HG03575 (cell line): ENCODE measurements around the gene CACNA2D1.
A peak's percentile ranks its signal among the peaks of the same experiment; 100 is the strongest.

Experiments
- ATAC-seq: cut with Tn5 transposase; IDR thresholded peaks from one replicate; pipeline ENCODE4 v1.9.1; 2021; ENCODE audit not compliant: unreplicated experiment, insufficient number of reproducible peaks, low FRiP score; ENCODE audit errors: extremely low read depth

The CACNA2D1 gene

DNA sequence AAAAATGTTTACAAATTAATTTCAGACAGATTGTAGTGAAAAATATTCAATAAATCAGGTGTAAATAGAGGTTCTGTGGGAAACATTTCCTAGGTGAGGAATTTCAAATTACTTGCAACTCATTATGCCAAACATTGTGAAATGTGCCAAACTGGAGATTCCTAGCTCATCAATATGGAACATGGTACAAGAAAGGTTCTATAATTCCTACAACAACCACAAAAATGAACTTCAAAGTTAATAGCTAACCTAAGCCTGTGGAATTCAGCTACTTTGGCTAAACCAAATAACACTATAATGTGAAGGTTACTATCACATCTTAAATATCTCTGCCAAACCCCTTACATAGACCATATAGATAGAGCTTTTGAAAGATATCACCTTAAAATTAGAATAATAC is 450.4 kb downstream of the CACNA2D1 start:
- ATAC-seq, result no peak

DNA sequence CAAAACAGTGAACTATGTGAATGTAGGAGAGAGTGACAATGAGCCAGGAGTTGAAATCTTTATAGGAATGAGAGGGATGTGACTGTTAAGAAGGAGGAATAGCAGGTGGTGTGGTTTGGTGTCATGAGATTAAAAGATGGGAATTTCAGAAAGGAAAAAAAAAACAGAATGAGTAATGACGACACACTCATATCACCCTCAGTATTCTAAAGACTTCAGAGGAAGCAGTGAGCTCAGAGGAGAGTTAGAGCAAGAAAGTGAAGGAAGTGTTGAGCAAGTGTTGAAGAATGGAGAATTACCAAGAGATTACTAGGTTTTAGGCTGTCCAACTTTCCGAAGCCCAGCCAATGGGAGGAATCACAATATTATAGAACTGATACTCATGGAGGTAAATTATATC is 453.2 kb downstream of the CACNA2D1 start:
- ATAC-seq, result no peak

DNA sequence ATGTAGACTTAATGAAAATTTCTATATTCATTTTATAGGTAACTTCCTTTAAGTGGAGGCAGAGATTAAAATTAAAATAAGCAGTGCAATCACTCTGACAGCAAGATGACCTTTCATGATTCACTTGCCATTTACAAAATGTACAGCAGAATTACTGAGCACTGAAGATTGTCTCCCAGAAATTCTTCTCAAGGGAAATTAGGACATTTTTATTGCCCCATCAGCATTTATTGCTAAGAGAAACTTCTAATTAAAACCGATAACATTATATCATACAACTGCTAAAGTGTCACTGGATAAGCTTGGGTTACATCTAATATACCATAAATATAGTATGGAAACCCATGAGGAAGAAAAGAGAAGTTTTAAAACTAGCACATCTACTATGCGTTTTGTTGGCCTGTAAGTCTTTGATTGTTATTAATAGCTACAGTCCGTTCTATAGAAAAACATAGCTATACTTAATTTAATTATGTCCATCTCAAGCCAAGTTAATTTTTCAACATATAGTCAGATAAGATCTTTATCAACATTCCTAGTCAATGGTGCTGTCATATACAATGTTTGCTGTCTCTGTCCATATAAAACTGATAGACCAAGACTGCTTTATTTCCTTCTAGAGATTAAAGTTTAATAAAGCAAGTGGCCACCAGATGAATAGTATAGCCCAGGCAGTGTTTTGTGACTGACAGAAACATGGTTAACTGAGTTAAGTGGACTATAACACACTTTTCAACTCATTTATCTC is 456.7 kb downstream of the CACNA2D1 start:
- no peak for ATAC-seq

DNA sequence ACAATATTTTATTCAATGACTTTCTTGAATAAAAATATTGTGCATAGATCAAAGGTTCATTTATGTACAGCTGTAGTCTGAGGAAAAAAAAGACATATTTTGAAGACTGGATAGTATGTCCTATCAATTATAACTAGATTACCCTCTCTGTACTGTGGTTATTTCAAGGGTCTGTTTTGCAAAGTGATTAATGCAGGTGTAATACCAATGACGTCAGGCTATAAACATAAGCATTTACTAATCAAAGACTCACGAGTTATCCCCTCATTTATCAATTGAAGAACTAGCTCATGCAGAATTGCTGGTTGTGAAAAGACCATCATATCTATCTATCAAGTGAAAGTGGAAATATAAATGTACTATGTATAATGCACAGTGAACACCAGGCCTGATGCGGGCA is 460.2 kb downstream of the CACNA2D1 start:
- ATAC-seq, result no peak

DNA sequence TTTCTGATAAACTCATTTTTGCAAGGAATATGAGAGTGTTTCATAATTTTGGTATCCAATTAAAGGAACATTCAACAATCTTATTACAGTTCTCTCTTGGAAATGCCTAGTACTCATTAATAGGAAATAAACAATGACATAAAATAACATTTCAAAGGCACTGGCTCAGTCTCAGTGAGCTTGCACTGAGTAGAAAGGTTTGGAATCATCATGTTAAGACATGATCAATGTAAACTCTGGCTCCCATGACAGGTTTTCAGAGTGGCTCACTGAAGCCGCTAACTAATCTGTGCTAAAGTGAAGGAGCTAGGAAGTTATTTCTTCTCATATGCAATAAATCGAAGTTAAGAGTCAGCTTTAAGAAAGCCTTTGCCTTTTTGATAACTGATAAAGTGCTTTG is 470.5 kb downstream of the CACNA2D1 start:
- ATAC-seq, result no peak

DNA sequence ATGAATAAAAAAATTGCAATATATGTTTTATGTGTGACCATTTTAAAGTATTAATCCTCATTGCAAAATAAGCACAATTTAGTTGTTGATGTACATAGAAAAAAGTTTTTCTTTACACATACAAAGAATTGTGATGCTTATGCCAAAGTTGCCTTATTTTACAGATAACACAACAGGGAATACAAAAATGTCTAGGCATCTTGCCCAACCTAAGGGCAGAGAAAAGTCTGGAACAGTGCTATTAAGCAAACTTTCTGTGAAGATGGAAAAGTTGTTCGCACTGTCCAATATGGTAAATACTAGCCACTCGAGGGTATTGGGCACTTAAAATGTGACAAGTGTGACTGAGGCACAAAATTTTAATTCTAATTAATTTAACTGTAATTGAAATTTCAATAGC is 483.6 kb downstream of the CACNA2D1 start:
- no peak for ATAC-seq

DNA sequence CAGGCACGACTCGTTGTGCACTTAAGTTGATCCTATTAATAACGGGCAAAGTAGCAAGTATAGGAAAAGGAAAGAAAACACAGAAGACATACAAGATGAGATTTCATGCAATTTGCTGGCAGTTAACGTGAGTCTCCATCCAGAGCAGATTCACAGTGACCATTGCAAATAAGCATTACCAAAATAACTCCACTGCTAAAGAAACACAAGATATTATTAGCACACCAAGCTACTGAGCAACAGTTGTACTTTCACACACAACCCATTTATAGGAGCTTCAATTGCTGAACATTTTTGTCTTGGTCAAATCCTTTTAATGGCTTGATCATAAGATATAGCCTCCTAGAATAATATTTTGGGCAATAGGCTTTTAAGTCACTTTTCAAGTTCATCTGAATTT is 486.1 kb downstream of the CACNA2D1 start:
- no peak for ATAC-seq

DNA sequence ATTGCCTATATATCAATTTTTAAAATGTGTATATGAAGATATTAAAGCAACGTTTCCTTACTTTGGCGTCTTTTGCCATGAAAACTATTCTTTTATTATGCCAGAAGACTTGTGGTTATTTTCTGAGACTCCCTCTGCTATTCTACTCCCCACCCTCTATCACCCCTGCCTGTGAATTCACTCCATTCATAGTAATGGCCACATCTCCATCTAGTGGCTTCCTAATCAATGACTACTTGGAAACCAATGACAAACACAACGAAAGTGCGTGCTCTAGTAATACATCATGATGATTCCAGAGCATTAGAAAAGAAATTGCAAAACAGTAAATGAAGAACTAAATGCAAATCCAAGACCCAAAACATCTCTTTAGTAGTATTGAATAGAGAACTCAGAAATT is 487.1 kb downstream of the CACNA2D1 start:
- no peak for ATAC-seq

DNA sequence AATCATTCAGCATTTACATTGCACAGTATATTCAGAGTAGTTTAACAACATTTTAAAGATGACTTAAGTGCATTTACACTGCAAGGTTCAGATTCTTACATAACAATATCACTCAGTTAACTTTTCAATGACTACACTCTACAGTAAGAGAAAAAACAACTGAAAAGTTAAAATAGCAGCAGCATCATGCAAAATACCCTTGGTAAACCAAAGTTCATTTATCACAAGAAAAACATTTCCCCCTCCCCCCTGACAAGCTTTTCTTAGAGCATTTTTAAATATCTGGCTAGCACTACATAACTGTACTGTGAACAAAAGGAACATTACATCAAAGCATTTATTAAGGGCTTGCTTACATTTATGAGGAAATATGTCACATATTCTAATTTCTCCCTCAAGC is 494.3 kb downstream of the CACNA2D1 start:
- no peak for ATAC-seq

DNA sequence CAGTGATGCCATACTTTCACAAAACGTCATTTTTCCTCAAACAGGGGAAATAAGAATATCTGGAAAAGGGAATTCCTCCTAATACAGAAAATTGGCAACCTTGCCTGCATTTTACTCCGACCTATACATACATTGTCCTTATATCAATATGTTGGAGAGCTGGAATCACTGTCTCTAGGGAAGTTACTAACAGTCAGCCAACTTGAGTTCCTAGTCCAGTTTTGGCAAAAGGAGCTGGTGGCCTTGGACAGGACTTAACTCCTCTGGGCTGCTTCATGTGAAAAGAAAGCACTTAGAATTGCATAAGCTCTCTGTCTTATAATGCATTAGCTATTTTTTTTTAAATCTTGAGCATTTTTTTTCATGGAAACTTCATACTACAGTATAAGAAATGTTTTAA is 499.5 kb downstream of the CACNA2D1 start:
- ATAC-seq, result no peak

DNA sequence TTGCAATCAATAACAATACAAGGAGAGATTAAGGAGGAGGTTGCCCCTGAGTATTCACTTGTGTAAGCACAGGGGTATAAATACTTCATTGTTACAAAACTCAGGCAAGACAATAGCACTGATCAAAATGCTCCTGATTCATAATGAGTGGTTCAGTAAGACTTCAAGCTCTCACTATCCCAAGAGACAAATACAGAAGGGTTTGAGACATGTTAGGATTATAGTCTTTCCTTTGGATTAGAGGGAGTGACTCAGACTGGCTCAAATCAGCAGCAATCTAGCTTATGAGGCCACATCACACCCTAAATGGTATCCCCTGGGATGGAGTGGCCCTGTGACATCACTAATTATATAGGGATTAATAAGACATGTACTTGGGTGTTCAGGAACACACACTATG is 506.5 kb downstream of the CACNA2D1 start:
- ATAC-seq, result no peak

DNA sequence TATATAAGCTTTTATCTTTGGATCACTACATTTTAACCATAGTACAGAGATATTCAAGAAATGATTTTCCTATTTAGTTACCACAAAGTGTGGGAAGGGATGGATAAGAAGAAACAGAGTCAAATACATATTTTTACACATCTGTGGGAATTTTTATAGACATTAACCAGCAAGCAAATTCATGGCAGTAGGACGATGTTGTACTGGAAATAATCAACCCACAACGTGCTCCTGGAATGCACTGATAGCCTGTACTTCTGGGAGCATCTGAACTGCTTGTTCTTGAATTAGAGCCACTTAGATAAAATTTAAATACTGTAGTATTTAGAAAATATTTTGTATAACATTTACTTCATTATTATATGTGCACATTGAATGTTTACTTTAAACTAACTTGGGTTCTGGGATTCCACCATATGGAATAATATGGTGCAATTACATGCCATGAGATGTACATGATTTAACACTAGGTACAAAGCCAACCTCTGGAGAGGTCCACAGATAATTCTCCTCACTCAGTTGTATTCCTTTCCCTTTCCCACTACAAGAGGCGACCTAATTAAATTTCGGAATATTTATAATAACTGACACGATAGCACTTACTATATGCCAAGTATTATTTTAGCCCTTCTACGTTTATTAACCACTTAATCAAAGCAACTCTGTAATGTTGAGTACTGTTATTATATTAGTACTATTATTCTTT is 508.8 kb downstream of the CACNA2D1 start:
- no peak for ATAC-seq

DNA sequence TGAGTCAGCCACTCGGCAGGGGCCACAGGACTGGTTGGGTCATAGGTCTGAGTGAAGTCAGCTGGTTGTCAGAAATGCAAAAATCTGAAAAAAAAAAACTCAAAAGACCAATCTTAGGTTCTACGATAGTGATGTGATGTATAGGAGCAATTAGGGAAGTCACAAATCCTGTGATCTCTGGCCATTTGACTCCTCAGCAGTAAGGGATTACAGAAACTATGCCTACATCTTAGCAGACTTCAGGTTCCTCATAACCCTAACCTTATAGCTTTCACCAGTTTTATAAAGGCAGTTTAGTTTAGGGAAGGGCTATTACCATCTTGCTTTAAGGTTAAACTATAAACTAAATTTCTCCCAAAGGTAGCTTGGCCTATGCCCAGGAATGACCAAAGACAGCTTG is 510.6 kb downstream of the CACNA2D1 start:
- ATAC-seq, result no peak

DNA sequence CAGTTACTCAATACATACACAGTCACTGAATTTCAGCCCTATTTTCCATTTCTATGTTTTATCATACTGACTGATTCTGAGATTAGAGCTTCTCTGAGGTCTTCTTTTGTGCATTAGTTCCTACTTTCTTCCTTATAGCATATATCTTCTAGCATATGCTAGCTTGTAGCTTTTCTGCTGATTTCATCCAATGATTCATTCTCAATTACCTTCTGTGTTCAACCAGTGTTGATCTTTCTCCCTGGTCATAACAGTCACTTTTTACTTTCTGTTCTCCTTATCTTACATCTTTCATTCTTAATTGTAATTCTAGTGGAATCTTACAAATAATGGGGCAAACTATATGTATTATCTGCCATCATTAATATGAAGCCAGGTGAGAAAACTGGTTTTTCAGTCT is 514.2 kb downstream of the CACNA2D1 start:
- ATAC-seq, result no peak

DNA sequence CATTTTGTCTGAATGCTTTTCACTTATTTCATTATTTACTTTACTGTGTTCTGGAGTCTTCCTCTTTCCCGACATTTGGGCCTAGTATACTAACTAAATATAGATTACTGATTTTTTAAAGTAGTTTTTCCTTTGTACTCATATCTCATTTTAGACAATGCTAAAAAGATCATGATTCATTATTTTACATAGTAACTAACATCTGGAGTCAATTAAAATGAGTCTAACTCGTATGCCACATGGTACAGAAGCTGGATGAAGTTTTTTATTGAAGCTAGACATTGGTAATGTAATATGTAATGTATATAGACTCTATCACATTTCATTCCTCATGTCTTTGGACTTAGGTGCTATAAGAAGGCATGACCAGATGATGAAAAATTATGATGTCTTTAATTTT is 517.4 kb downstream of the CACNA2D1 start:
- ATAC-seq, result no peak

DNA sequence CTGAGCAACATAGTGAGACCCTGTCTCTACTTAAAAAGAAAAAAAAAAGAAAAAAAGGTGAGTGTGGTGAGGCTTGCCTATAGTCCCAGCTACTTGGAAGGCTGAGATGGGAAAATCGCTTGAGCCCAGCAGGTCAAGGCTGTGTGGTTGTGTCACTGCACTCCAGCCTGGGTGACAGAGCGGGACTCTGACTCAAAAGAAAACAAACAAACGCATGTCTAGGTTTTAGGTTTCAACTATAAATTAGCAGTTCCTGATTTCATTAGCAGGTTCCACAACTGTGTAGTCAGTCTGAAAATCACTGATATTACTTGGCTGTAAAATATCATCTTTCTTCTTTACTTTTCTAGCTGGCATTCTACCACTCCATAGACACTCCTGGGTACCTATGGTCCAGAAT is 518.0 kb downstream of the CACNA2D1 start:
- ATAC-seq, result peak; percentile 86

DNA sequence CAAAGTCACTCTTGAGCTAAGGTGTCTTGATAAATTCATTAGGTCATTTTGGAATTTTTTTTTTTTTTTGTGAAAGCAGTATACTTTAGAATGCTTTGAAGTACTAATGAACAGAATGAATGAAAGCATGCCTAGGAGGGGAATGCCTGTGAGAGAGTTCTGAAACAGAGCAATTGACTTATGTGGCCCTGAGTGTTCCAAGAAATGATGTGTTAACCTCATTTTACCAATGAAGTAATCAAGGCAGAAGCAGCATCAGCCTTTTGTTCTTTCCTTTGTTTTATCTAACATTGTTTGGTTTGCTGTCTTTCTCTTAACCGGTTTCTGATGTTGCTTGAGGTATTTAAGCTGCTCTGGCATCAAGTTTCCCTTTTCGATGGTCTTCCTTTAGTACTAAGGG is 519.1 kb downstream of the CACNA2D1 start:
- ATAC-seq, result no peak

DNA sequence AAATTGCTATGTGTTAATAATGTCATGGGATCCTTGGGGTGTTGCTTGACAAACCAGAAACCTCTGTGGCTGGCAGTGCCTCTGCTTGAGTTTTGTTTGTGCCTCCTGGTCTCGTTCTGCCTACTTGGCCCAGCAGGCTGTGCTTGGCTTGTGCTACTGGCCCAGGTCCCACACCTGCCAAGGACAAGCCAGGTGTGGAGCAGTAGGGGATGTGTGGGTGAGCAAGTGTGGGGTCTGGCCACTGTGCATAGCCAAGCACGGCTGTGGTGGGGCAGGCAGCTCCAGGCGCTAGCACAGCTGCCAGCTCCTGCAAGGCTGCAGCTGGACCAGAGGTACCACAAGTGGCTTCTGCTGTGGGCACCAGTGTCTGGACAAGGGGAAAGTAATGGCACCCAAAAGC is 524.1 kb downstream of the CACNA2D1 start:
- ATAC-seq, result no peak

DNA sequence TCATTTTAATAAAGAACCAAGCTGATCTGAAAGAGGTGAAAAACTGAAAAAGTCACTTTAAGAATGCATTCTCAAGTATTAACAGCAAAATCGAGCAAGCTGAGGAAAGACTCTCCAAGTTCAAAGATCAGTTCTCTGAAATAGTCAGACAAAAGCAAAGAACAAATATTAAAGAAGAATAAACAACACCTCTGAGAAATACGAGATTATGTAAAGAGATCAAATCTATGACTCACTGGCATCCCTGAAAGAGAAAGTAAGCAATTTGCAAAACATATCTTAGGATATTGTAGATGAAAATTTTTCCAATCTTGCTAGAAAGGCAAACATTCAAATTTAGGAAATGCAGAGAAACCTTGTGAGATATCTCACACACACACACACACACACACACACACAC is 535.4 kb downstream of the CACNA2D1 start:
- ATAC-seq, result no peak

DNA sequence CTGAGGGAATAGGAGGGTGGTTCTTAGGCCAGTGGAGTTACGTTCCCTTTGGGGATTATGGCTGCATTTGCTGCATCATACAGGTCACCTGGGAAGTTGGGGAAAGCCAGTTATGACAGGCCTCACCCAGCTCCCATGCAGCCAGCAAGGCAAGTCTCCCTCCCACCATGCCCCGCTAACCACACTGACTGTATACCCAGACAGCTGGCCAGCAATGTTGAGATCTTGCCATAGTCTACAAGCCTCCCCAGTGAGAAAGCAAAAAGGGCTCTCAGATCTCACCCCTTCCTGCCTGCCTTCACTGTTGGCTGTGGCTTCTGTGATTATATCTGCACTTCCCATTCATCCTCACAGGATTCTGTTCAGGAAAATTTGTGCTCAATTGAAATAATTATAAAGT is 540.5 kb downstream of the CACNA2D1 start:
- no peak for ATAC-seq

DNA sequence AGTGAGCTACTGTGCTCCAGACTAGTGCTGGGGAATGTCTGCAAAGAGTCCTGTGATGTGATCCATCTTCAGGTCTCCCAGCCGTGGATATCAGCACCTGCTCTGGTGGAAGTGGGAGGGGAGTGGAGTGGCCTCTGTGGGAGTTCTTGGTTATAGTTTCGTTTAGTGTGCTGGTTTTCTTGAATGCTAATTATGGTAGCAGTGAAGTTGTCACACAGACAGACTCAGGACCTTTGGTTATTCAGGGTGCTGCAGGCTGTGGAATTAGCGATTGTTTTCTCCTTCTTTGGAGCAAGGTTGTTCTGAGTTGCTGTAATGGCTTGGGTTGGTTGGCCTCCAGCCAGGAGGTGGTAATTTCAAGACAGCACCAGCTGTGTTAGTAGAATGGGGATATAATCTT is 541.0 kb downstream of the CACNA2D1 start:
- ATAC-seq, result no peak
